Ureter (tissue), 1 donor: ENCODE measurements around the gene PRKCB. TPM values are rescaled to one million over a fixed set of nuclear protein-coding genes. Genes with fewer than 3 reads are reported as not detected.

Source experiments
- DNase-seq: peaks from one replicate; pipeline ENCODE4 v3.0.0-alpha.2; 2020; ENCODE audit warnings: low spot score
- total RNA-seq: library from RNA; stranded (reverse); gene quantifications from one replicate; pipeline ENCODE4 v1.2.4, GENCODE V29; 2023
- donor health status: DM: yes; HTN: yes; CAD: no.

PRKCB gene
- total RNA-seq, 1 donor from 2014 or later = 14.3 TPM

GRCh38 chr16:24041834-24042631 lies 206.2 kb downstream of the PRKCB start:
- DNase-seq = peak; percentile 60

DNA sequence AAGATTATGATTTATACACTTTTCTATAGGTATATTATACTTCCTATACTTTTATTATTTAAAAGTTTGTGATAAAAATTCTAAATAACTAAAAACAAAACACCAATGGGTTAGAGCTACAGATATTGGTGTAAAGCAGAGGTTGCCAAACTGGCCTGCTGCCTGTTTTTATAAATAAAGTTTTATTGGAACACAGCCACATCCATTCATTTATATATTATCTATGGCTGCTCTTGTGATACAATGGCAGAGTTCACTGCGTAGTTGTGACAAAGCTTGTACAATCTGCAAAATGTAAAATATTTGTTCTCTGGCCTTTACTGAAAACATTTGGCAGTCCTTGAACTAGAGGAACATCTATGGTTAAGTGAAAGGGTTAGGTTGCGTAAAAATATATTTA lies 208.7 kb downstream of the PRKCB start:
- no peak for DNase-seq

- no peak for DNase-seq
These were observed 209.9 kb downstream of the PRKCB start for GRCh38 chr16:24045641-24046040.

DNA sequence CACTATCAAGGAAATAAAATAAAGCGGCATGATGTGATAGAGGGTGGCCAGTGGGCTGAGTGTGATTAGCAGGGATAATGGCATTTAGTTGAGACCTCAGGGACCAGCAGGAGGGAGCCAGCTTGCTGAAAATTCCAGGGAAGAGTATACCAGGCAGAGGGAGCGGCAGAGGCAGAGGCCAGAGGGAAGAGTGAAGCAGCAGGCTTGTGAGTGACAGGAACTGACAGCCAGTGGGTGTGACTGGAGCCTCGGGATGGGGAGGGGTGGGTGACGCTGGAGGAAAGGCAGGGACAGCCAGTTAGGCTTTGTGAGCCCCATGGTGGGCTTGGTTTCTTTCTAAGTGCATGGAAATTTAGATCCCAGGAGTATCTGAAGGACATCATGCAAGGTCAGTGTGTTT lies 210.7 kb downstream of the PRKCB start:
- no peak for DNase-seq

DNA sequence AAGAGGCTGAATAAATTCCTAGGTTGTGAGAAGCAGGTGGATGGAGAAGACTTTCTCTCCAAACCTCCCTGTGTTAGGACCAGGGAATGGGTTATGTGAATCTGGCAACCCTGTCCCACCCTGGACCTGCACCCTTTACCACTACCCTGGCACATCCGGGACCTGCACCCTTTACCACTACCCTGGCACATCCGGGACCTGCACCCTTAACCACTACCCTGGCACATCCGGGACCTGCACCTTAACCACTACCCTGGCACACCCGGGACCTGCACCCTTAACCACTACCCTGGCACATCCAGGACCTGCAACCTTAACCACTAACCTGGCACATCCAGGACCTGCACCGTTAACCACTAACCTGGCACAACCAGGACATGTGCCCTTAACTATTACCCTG lies 213.3 kb downstream of the PRKCB start:
- no peak for DNase-seq

GRCh38 chr16:24051125-24051524 lies 215.3 kb downstream of the PRKCB start:
- no peak for DNase-seq

DNA sequence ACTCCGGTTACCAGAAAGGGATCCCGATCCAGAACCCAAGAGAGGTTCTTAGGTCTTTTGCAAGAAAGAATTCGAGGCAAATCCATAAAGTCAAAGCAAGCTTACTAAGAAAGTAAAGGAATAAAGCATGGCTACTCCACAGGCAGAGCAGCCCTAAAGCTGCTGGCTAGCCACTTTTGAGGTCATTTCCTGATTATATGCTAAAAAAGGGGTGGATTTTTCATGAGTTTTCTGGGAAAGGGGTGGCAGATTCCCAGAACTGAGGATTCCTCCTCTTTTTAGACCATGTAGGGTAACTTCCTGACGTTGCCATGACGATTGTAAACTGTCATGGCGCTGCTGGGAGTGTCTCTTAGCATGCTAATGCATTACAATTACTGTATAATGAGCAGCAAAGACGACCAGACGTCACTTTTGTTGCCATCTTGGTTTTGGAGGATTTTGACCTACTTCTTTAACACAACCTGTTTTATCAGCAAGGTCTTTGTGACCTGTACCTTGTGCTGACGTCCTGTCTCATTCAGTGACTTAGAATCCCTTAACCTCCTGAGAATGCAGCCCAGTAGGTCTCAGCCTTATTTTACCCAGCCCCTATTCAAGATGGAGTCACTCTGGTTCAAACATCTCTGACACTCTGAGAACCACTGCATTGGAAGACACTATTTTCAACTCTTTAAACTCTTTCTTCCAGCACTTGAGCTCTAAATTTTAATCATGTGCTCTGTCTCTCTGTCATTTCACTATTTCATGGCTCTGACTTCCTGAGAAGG lies 216.7 kb downstream of the PRKCB start:
- no peak for DNase-seq

- DNase-seq = no peak
These were observed 217.5 kb downstream of the PRKCB start for GRCh38 chr16:24053099-24053946.

GRCh38 chr16:24054741-24055491 lies 219.1 kb downstream of the PRKCB start:
- no peak for DNase-seq

DNA sequence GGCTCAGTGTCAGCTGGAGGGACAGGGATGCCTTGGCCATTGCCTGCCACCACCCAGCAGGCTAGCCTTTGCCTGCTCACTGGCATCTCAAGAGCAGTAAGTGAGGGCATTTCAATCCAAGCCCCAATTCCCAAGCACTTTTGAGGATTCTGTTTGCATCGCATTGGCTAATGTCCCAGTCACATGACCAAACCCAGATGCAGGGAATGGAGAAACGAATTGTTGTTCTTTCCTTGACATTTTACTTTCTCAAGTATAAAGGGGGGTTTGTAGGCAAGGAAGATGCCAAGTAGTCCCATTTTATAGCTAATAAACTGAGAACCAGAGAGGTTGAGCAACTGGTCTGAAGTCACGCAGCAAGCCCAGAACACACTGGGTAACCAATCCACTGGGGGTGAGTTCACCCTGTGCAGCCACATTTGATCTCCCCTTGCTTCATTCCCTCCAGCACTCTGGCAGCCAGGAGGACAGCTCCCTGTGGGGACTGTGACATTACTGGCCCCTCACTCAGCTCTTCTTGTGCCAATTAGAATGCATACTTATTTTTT lies 226.6 kb downstream of the PRKCB start:
- no peak for DNase-seq

DNA sequence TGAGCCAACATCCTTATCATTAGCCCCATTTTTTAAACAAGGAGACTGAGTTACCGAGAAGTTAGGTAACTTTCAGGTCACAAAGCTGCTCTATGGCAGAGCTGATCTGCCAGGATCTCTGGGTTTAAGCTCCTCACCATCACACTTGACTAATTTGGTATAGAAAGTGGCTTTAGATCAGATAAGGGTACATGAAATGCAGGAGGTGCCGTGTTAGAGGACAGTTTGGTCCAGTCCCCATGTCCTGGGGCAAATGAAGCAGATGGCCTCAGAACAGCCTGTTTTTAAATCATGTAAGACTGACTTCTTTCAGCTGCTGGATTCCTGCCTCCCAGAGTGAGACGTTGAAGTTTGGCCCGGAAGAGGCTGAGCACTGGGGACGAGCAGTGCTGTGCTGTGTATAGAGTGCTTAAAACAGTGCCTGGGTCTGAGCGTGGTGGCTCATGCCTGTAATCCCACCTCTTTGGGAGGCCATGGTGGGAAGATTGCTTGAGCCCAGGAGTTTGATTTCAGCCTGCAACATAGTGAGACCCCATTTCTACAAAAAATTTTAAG lies 233.3 kb downstream of the PRKCB start:
- no peak for DNase-seq

DNA sequence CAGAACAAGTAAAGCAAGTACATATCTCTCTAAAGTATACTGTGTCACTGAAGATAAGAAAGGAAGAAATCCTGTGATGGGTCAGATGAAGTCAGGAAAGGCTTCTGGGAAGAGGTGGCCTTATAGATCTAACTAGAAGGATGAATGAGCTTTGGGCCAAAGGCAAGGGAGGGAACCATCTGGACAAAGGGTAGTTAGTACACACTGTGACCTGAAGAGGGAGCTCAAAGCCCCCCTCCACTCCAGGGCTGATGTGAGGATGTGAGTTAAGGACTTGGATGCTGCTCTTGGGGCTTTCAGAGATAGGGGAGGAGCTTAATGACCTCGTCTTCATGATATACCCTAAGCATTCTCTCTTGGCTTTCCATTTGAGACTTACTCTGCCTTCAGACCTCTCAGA lies 235.1 kb downstream of the PRKCB start:
- DNase-seq = no peak

DNA sequence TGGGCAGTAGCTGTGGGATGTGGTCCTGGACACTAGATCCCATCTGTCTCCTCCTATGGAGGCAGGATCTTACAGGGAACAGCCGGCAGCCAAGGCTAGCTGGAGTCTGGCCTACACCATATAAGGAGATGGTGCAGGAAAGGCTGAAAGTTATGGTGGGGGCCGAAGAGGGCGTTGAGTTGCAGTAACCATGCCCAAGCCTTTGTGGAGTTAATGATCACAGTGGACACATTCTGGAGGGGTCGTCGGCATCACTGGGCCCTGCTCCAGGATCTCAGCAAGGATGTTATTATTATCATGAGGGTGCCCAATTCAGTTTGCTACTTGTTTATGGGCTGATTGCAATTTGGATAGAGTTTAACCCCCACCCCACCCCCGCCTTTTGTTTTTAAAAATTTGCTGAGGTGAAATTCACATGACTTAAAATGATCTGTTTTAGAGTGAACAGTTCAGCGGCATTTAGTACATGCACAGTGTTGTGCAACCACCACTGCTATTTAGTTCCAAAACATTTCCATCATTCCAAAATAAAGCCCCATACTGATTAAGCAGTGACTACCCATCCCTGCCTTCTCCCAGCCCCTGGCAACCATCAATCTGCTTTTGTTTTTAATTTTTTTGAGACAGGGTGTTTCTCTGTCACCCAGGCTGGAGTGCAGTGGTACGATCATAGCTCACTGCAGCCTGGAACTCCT lies 236.0 kb downstream of the PRKCB start:
- no peak for DNase-seq

DNA sequence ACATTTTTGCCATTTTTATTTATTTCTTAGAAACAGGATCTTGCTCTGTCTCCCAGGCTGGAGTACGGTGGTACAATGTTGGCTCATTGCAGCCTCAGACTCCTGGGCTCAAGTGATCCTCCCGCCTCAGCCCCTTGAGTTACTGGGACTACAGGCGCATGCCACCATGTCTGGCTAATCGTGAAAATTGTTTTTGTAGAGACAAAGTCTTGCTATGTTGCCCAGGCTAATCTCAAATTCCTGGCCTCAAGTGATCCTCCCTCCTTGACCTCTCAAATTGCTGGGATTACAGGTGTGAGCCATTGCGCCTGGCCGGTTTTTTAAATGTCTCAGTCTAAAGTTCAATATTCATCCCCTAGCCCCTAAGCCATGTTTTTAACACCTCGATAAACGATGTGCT lies 237.5 kb downstream of the PRKCB start:
- no peak for DNase-seq

- no peak for DNase-seq
These were observed 238.8 kb downstream of the PRKCB start for GRCh38 chr16:24074574-24074973.

DNA sequence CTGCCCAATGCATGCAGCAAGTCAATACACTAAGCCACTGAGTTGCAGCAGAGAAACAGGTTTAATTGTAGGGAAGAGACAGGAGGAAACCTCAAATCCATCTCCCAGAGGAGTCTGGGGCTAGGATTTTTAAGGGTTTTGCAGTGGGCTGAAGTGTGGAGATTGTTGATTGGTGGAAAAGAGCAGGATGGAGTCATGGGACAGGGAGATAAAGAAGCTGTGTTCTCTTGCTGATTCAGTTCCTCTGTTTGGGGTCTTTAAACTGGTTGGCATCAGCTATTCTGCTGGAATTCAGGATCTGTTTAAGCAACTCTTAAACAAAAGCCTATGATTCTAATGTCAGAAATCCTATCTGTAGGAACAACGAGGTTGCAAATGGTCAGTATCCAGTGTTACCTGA lies 239.5 kb downstream of the PRKCB start:
- no peak for DNase-seq

- no peak for DNase-seq
These were observed 240.3 kb downstream of the PRKCB start for GRCh38 chr16:24075931-24076716.

- DNase-seq = no peak
These were observed 241.5 kb downstream of the PRKCB start for GRCh38 chr16:24077292-24077691.

- DNase-seq = no peak
These were observed 242.2 kb downstream of the PRKCB start for GRCh38 chr16:24077966-24078365.

DNA sequence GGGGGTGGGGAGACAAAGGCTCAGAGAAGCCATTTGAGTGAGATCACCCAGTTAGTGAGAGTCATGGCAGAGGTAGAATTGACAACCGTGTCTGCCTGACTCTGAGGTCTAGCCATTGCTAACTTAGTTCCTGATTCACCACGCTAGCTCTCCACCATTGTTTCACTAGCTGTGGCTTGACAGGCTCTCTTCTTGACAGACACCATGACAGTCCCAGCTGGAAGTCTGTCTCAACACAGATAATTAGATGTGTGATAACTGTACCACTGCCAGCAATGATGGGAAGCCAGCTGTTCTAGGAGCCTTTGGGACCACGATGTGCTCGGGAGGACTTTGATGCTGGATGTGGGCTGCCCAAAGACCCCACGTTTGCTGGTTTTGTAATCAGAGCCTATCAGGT lies 249.9 kb downstream of the PRKCB start:
- DNase-seq = no peak
